ENCODE measurements around the gene CREB3L2.

Gene CREB3L2

DNA sequence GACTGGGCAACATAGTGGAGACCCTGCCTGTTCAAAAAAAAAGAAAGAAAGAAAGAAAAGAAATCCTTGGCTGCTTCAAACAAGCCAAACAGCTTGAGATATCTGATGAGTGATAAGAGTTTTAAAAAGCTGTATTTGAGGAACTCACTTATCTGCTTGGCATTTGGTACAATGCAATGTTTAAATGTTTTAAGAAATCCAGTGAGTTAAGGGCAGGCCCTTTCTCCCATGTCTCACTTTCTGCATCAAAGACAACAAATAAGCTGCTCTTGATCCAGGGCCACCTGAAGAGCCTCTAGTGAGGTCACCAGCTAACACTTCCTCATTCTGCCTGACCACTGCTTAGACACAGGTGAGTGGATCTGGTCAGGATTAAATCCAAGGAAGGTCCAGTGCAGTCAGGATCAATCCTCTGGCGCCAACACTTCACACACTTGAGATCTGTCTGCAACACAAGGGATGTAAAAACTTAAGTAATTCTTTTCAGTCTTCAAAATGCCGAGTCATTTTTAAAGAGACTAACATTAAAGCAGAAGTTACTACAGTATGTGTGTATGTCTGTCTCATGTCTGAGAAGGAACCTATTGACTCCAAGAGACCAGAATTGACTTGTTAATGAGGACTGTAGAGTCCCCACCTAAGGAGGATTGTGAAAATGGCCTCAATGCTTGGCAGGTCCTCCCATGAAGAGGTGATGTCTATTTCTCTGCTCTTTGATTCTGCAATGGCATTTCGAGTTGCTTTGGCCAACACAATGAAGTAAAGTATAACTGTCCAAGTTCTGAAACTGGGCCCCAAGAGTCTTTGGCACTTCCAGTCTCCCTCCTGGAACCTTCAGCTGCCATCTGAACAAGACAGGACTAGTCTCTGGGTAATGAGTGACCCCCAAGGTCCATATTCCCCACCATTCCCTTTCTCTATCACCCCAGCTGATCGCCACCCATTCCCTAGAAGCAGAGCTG is 43.1 kb downstream of the CREB3L2 start:
- H3K27ac ChIP-seq (ENCODE audit: low read depth, low read length) = peak overlapping the region; percentile 51
- no peaks in the 10 kb centered on the region for H3K9me3 ChIP-seq (ENCODE audit: control insufficient read depth in 5 of 5, low read length in 5 of 5)

DNA sequence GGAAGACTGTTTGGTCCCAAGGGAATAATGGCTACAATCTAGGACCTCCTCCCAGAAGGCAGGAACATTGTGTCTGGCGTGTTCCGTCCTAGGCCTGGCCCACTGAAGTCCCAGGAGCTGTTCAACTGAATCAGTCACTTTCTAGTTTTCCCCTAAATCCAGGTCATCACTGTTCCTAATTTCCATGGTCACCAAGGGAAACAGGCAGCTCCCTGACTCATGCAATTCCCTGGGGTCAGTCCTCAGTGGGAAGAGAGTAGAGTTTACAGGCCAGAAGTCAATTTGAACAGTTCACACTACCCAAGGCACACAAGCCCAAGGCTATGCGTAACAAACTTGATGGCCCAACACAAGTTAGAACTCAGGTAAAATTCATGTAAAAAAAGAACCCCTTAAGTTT is 44.0 kb downstream of the CREB3L2 start:
- no peaks in the 10 kb centered on the region for H3K9me3 ChIP-seq (ENCODE audit: control insufficient read depth in 5 of 5, low read length in 5 of 5)
- H3K4me1 ChIP-seq (ENCODE audit: control insufficient read depth in 5 of 5, insufficient read depth in 5 of 5, low read length in 5 of 5) = peaks cover 4 to 45% (median 33%) of the 10 kb centered on the region in 5 donors
- no peaks in the 10 kb centered on the region for H3K27me3 ChIP-seq (ENCODE audit: control insufficient read depth in 5 of 5, insufficient read depth in 4 of 5, low read length in 5 of 5)
- no peak overlapping the region for H3K4me3 ChIP-seq (ENCODE audit: low read depth in 1 of 5, low read length in 5 of 5)
- H3K9ac ChIP-seq (ENCODE audit: low read length in 5 of 5) = peak overlapping the region in 1 of 5 donors; percentile 27
- H3K27ac ChIP-seq (ENCODE audit: low read depth, low read length) = peak overlapping the region; percentile 57
- peaks cover 0 to 5% (median 0%) of the 10 kb centered on the region in 5 donors for H3K36me3 ChIP-seq (ENCODE audit: control insufficient read depth in 5 of 5, insufficient read depth in 5 of 5, low read length in 5 of 5)

More for the DNA sequence above, 43.1 kb downstream of the CREB3L2 start:
- H3K4me3 ChIP-seq (ENCODE audit: low read depth in 1 of 5, low read length in 5 of 5) = no peak overlapping the region
- no peaks in the 10 kb centered on the region for H3K27me3 ChIP-seq (ENCODE audit: control insufficient read depth in 5 of 5, insufficient read depth in 4 of 5, low read length in 5 of 5)
- H3K9ac ChIP-seq (ENCODE audit: low read length in 5 of 5) = peak overlapping the region in 2 of 5 donors; percentile 14 to 27
- peaks cover 4 to 47% (median 34%) of the 10 kb centered on the region in 5 donors for H3K4me1 ChIP-seq (ENCODE audit: control insufficient read depth in 5 of 5, insufficient read depth in 5 of 5, low read length in 5 of 5)
- peaks cover 0 to 5% (median 0%) of the 10 kb centered on the region in 5 donors for H3K36me3 ChIP-seq (ENCODE audit: control insufficient read depth in 5 of 5, insufficient read depth in 5 of 5, low read length in 5 of 5)

DNA sequence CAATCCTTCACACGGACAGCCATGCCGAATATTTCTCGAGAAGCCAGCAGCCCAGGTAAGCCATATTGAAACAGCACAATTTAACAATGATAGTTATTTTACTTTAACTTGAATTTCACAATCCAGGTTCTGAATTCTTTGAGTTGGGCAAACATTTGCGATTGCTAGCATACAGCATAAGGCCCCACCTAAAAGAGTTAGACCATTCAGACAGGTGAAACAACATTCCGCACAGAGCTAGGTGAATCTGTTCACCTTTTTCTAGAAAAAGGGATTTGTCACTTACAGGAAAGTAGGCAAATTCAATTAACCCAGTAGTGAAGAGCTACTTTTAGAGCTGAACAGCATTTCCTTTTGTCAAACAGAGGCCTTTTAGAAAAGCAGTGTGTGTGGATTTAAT is 45.3 kb downstream of the CREB3L2 start:
- Histone ChIP-seq H3K27me3 (ENCODE audit: control insufficient read depth in 5 of 5, insufficient read depth in 4 of 5, low read length in 5 of 5) (no peaks in the 10 kb centered on the region), H3K9ac (ENCODE audit: low read length in 5 of 5) (peak overlapping the region in 2 of 5 donors; percentile 44 to 61), H3K9me3 (ENCODE audit: control insufficient read depth in 5 of 5, low read length in 5 of 5) (no peaks in the 10 kb centered on the region), H3K4me3 (ENCODE audit: low read depth in 1 of 5, low read length in 5 of 5) (no peak overlapping the region), H3K27ac (ENCODE audit: low read depth, low read length) (peak overlapping the region; percentile 57), H3K4me1 (ENCODE audit: control insufficient read depth in 5 of 5, insufficient read depth in 5 of 5, low read length in 5 of 5) (peaks cover 4 to 45% (median 30%) of the 10 kb centered on the region in 5 donors), H3K36me3 (ENCODE audit: control insufficient read depth in 5 of 5, insufficient read depth in 5 of 5, low read length in 5 of 5) (peaks cover 0 to 2% (median 0%) of the 10 kb centered on the region in 5 donors)

DNA sequence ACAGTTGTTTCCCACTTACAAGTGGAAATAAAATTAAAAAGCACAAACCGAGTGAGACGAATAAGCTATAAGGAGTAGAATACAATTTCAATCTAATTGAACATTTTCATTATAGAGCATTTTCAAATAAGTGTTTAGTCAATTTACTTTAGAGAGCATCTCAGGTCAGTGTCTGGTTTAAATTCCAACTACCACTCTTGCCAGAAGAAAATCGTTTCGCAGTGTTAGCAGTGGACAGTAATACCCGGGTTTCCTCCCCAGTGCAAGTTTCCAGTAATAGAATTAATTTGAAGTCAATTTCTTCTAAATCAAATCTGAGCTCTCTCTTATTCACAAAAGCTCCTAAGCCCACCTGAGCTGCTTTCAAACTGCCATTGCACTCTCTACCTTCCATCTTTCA is 45.7 kb downstream of the CREB3L2 start:
- Histone ChIP-seq H3K27me3 (ENCODE audit: control insufficient read depth in 5 of 5, insufficient read depth in 4 of 5, low read length in 5 of 5) (no peaks in the 10 kb centered on the region), H3K4me3 (ENCODE audit: low read depth in 1 of 5, low read length in 5 of 5) (no peak overlapping the region), H3K9me3 (ENCODE audit: control insufficient read depth in 5 of 5, low read length in 5 of 5) (no peaks in the 10 kb centered on the region), H3K27ac (ENCODE audit: low read depth, low read length) (peak overlapping the region; percentile 57), H3K4me1 (ENCODE audit: control insufficient read depth in 5 of 5, insufficient read depth in 5 of 5, low read length in 5 of 5) (peaks cover 4 to 45% (median 30%) of the 10 kb centered on the region in 5 donors), H3K9ac (ENCODE audit: low read length in 5 of 5) (peak overlapping the region in 2 of 5 donors; percentile 44 to 61), H3K36me3 (ENCODE audit: control insufficient read depth in 5 of 5, insufficient read depth in 5 of 5, low read length in 5 of 5) (peaks cover 0 to 2% (median 0%) of the 10 kb centered on the region in 5 donors)

DNA sequence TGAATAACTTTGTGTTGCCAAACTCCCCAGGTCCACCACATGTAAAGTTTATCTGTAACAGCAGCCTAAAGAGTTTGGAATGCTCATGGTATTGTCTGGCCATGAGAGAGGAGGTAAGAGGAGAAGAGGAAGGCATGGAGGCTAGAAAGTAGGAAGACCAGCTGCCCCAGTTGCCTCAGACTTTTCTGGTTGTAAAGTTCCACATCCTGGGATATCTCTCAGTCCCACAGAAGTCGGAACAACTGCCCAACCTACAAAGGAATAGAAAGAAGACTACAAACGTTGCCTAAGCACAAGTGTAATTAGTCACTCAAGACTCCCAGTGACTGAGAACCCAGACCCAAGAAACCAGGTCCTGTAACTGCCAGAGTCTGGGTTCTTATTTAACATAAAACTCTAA is 47.3 kb downstream of the CREB3L2 start:
- H3K27me3 ChIP-seq (ENCODE audit: control insufficient read depth in 5 of 5, insufficient read depth in 4 of 5, low read length in 5 of 5) = no peaks in the 10 kb centered on the region
- no peaks in the 10 kb centered on the region for H3K9me3 ChIP-seq (ENCODE audit: control insufficient read depth in 5 of 5, low read length in 5 of 5)
- H3K27ac ChIP-seq (ENCODE audit: low read depth, low read length) = peak overlapping the region; percentile 6
- peaks cover 4 to 45% (median 30%) of the 10 kb centered on the region in 5 donors for H3K4me1 ChIP-seq (ENCODE audit: control insufficient read depth in 5 of 5, insufficient read depth in 5 of 5, low read length in 5 of 5)
- H3K36me3 ChIP-seq (ENCODE audit: control insufficient read depth in 5 of 5, insufficient read depth in 5 of 5, low read length in 5 of 5) = peaks cover 0 to 2% (median 0%) of the 10 kb centered on the region in 5 donors
- peak overlapping the region in 1 of 5 donors; percentile 34 for H3K9ac ChIP-seq (ENCODE audit: low read length in 5 of 5)
- no peak overlapping the region for H3K4me3 ChIP-seq (ENCODE audit: low read depth in 1 of 5, low read length in 5 of 5)

DNA sequence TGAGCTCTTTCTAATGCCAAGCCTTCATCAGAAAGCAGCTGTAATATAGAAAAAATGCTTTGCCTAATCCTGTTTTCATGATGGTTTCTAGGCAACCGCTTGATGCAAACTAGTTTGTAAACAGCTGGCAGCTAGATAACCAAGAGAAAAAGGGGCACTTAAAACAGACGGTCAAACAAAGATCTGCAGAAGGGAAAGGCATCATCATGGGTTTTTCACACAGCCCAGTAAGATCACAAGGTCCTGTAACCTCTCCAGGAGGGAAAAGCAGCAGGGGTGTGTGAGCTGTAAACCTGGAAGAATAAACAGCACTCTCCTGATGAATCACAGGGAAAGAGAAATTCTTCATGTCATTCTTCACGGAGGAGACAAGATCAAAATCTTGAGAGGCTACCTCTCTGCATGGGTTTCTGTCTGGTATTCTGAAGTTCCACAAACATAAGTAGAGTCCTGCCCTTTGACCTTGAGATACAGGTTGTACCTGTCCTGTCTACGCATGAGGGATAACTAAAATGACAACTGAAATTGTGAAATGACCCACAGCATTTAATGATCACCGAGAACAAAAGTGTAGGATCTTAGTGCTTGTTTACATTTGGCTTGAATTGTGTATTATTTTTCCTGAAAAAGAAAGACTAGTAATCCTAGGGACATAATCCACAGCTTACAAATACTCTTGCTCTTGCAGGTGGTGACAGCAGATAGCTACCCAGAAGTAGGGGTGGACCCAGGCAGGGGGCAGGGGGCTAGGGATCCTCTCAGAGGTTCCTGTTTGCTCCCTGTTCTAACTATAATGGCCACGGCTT is 48.0 kb downstream of the CREB3L2 start:
- peak overlapping the region in 1 of 5 donors; percentile 34 for H3K9ac ChIP-seq (ENCODE audit: low read length in 5 of 5)
- peak overlapping the region; percentile 6 for H3K27ac ChIP-seq (ENCODE audit: low read depth, low read length)
- H3K4me1 ChIP-seq (ENCODE audit: control insufficient read depth in 5 of 5, insufficient read depth in 5 of 5, low read length in 5 of 5) = peaks cover 4 to 41% (median 26%) of the 10 kb centered on the region in 5 donors
- H3K9me3 ChIP-seq (ENCODE audit: control insufficient read depth in 5 of 5, low read length in 5 of 5) = no peaks in the 10 kb centered on the region
- H3K36me3 ChIP-seq (ENCODE audit: control insufficient read depth in 5 of 5, insufficient read depth in 5 of 5, low read length in 5 of 5) = peaks cover 0 to 2% (median 0%) of the 10 kb centered on the region in 5 donors
- no peaks in the 10 kb centered on the region for H3K27me3 ChIP-seq (ENCODE audit: control insufficient read depth in 5 of 5, insufficient read depth in 4 of 5, low read length in 5 of 5)
- no peak overlapping the region for H3K4me3 ChIP-seq (ENCODE audit: low read depth in 1 of 5, low read length in 5 of 5)

DNA sequence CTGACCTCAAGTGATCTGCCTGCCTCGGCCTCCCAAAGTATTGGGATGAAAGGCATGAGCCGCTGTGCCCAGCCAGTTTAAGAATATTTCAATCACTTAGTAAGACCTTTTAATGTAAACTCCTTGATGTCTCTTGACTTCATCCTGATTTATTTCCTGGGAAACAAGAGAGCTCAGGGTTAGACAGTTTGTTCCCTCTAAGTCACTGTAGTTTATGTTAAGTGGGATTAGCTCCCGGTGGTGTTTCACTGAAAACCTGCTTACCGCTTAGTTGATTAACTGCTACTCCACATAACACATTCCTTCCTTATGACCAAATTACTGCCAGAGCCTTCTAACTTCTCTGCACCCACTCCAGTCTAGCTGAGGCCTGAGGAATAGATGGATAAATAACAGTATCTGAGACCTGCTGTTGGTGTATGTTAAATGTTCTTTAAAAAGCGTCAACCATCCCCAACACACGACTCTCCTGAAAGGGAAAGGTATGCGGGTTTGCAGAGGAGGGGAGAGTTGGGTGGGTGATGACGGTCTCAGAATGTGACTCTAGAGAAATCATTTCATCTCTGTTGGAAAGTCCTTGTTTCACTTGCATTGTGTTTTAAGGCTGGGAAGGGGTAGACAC is 48.7 kb downstream of the CREB3L2 start:
- Histone ChIP-seq H3K27ac (ENCODE audit: low read depth, low read length) (no peak overlapping the region), H3K4me1 (ENCODE audit: control insufficient read depth in 5 of 5, insufficient read depth in 5 of 5, low read length in 5 of 5) (peaks cover 4 to 34% (median 21%) of the 10 kb centered on the region in 5 donors), H3K4me3 (ENCODE audit: low read depth in 1 of 5, low read length in 5 of 5) (no peak overlapping the region), H3K36me3 (ENCODE audit: control insufficient read depth in 5 of 5, insufficient read depth in 5 of 5, low read length in 5 of 5) (peaks cover 0 to 2% (median 0%) of the 10 kb centered on the region in 5 donors), H3K9ac (ENCODE audit: low read length in 5 of 5) (peak overlapping the region in 1 of 5 donors; percentile 16), H3K27me3 (ENCODE audit: control insufficient read depth in 5 of 5, insufficient read depth in 4 of 5, low read length in 5 of 5) (no peaks in the 10 kb centered on the region), H3K9me3 (ENCODE audit: control insufficient read depth in 5 of 5, low read length in 5 of 5) (no peaks in the 10 kb centered on the region)

DNA sequence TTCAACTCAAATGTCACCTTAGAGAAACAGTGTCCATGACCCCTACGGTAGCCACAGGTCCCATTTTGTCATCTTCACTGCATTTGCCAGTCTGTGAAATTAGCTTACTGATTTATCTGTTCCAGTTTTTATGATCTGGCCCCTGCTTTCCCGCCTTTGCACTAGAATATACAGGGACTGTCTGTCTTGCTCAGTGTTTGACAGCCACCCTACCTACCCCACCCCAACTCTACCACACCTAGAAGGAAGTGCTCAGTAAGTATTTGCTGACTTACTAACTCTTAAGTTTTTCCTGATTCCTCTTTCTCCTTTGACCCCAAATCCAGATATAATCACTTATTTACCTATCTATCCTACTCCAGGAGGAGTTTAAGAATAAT is 49.5 kb downstream of the CREB3L2 start:
- H3K36me3 ChIP-seq (ENCODE audit: control insufficient read depth in 5 of 5, insufficient read depth in 5 of 5, low read length in 5 of 5) = no peaks in the 10 kb centered on the region
- no peak overlapping the region for H3K4me3 ChIP-seq (ENCODE audit: low read depth in 1 of 5, low read length in 5 of 5)
- no peak overlapping the region for H3K27ac ChIP-seq (ENCODE audit: low read depth, low read length)
- no peaks in the 10 kb centered on the region for H3K9me3 ChIP-seq (ENCODE audit: control insufficient read depth in 5 of 5, low read length in 5 of 5)
- no peak overlapping the region for H3K9ac ChIP-seq (ENCODE audit: low read length in 5 of 5)
- H3K27me3 ChIP-seq (ENCODE audit: control insufficient read depth in 5 of 5, insufficient read depth in 4 of 5, low read length in 5 of 5) = no peaks in the 10 kb centered on the region
- peaks cover 0 to 27% (median 21%) of the 10 kb centered on the region in 5 donors for H3K4me1 ChIP-seq (ENCODE audit: control insufficient read depth in 5 of 5, insufficient read depth in 5 of 5, low read length in 5 of 5)

DNA sequence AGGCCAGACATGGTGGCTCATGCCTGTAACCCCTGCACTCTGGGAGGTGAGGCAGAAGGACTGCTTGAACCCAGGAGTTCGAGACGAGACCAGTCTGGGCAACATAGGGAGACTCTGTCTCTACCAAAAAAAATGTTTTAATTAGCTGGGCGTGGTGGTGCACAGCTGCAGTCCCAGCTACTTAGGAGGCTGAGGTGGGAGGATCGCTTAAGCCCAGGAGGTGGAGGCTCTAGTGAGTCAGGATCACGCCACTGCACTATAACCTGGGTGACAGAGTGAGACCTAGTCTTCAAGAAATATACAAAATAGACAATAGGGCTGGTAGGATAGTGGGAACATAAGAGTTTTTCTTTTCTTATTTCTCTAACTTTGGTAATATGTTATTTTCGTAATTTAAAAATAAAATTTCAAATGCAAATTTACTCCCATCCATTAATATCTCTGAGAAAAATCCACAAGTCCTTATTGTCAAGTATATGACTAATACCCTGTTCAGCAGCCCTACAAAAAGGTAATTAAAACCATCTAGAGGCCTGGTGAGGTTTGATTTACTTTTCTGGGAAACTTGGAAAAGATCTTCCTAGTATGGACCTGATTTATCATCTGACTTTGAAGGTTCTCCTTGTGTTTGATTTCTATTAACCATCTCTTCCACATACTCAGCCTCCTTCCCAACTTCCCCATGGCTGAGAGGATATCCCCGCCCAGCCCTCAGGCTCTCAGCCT is 50.0 kb downstream of the CREB3L2 start:
- no peak overlapping the region for H3K27ac ChIP-seq (ENCODE audit: low read depth, low read length)

More for the DNA sequence above, 50.0 kb downstream of the CREB3L2 start:
- no peaks in the 10 kb centered on the region for H3K36me3 ChIP-seq (ENCODE audit: control insufficient read depth in 5 of 5, insufficient read depth in 5 of 5, low read length in 5 of 5)
- H3K4me1 ChIP-seq (ENCODE audit: control insufficient read depth in 5 of 5, insufficient read depth in 5 of 5, low read length in 5 of 5) = peaks cover 0 to 22% (median 16%) of the 10 kb centered on the region in 5 donors
- H3K27me3 ChIP-seq (ENCODE audit: control insufficient read depth in 5 of 5, insufficient read depth in 4 of 5, low read length in 5 of 5) = no peaks in the 10 kb centered on the region
- H3K9ac ChIP-seq (ENCODE audit: low read length in 5 of 5) = no peak overlapping the region
- no peak overlapping the region for H3K4me3 ChIP-seq (ENCODE audit: low read depth in 1 of 5, low read length in 5 of 5)
- no peaks in the 10 kb centered on the region for H3K9me3 ChIP-seq (ENCODE audit: control insufficient read depth in 5 of 5, low read length in 5 of 5)
